ENCODE data around the gene GRXCR2. TPM values are rescaled to one million over a fixed set of nuclear protein-coding genes. Genes with fewer than 3 reads are reported as not detected.
"Not testable (repeated sequence)": the region's sequence is repeated elsewhere in the genome, so short reads cannot be mapped to it uniquely, and the experiment has no call there.

The GRXCR2 gene
- total RNA-seq, 1 donor = not detected

DNA sequence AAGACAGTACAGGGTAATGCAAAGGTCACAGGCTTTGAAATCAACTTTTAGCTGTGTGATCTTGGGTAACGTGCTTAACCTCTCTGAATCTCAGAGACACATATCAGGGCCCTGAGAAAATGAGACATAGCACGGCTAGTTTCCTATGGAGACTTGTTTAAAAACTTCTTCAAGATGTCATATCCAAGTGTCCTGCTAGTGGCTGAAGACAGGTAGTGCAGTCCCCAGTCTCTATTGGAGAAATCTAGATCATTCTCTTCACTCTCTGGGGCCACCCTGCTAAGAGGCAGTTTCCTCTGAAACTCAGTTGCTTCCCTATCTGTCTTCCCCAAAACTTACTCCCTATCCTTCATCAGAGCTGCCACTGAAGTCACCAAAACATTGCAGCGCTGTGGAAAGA, 30.3 kb upstream of the GRXCR2 start:
- peaks cover 31% of the 10 kb centered on the region for H3K4me1 ChIP-seq (ENCODE audit: insufficient read depth, low read length)
- TF ChIP-seq, protein P1, sequence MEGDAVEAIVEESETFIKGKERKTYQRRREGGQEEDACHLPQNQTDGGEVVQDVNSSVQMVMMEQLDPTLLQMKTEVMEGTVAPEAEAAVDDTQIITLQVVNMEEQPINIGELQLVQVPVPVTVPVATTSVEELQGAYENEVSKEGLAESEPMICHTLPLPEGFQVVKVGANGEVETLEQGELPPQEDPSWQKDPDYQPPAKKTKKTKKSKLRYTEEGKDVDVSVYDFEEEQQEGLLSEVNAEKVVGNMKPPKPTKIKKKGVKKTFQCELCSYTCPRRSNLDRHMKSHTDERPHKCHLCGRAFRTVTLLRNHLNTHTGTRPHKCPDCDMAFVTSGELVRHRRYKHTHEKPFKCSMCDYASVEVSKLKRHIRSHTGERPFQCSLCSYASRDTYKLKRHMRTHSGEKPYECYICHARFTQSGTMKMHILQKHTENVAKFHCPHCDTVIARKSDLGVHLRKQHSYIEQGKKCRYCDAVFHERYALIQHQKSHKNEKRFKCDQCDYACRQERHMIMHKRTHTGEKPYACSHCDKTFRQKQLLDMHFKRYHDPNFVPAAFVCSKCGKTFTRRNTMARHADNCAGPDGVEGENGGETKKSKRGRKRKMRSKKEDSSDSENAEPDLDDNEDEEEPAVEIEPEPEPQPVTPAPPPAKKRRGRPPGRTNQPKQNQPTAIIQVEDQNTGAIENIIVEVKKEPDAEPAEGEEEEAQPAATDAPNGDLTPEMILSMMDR (IDR thresholded peaks at IDR 0.05; ENCODE audit: extremely low read depth, low read depth, low read length) = peak; percentile 34
- DNase-seq (ENCODE audit: insufficient read length, low spot score, missing footprints) = no peak
- no peak overlapping the region for H2AFZ ChIP-seq (ENCODE audit: low read length)
- H3K4me3 ChIP-seq (ENCODE audit: insufficient read depth, low read length) = no peak overlapping the region
- no peaks in the 10 kb centered on the region for H3K79me2 ChIP-seq (ENCODE audit: insufficient read depth, low read length)
- no peaks in the 10 kb centered on the region for H3K9me3 ChIP-seq (ENCODE audit: low read depth, low read length)
- peak overlapping the region; percentile 43 for H3K27ac ChIP-seq (ENCODE audit: low read depth, low read length)
- H3K27me3 ChIP-seq (ENCODE audit: insufficient read depth, low read length) = no peaks in the 10 kb centered on the region
- H3K36me3 ChIP-seq (ENCODE audit: insufficient read depth, low read length) = no peaks in the 10 kb centered on the region
- no peaks in the 10 kb centered on the region for H4K20me1 ChIP-seq (ENCODE audit: insufficient read depth, low read length)
- H3K4me2 ChIP-seq (ENCODE audit: insufficient read depth, low read length) = no peak overlapping the region

DNA sequence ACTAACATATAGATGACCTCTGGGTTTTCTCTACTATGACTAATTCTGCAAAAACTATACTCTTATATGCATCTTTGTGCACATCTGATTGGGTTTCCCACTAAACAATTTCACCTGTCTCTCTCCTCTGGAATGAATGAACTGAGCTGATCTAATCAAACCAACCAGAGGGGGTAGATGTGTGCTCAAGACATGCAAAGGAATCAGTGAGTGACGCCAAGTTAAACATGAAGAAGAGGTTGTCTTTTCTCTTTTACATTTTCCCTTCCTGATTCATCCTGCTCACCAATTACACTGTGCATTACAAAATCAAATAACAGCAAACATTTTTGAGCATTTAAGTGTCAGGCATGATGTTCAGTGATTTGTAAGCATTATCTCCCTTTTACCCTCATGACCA, 29.6 kb upstream of the GRXCR2 start:
- Histone ChIP-seq H3K36me3 (ENCODE audit: insufficient read depth, low read length) (no peaks in the 10 kb centered on the region), H3K27me3 (ENCODE audit: insufficient read depth, low read length) (no peaks in the 10 kb centered on the region), H3K4me1 (ENCODE audit: insufficient read depth, low read length) (peaks cover 31% of the 10 kb centered on the region), H3K4me2 (ENCODE audit: insufficient read depth, low read length) (peak overlapping the region; percentile 29), H3K79me2 (ENCODE audit: insufficient read depth, low read length) (no peaks in the 10 kb centered on the region), H3K27ac (ENCODE audit: low read depth, low read length) (no peak overlapping the region), H4K20me1 (ENCODE audit: insufficient read depth, low read length) (no peaks in the 10 kb centered on the region), H3K4me3 (ENCODE audit: insufficient read depth, low read length) (no peak overlapping the region), H3K9me3 (ENCODE audit: low read depth, low read length) (no peaks in the 10 kb centered on the region), H2AFZ (ENCODE audit: low read length) (no peak overlapping the region)
- TF ChIP-seq, protein P1 (IDR thresholded peaks at IDR 0.05; ENCODE audit: extremely low read depth, low read depth, low read length) = no peak
- no peak for DNase-seq (ENCODE audit: insufficient read length, low spot score, missing footprints)

DNA sequence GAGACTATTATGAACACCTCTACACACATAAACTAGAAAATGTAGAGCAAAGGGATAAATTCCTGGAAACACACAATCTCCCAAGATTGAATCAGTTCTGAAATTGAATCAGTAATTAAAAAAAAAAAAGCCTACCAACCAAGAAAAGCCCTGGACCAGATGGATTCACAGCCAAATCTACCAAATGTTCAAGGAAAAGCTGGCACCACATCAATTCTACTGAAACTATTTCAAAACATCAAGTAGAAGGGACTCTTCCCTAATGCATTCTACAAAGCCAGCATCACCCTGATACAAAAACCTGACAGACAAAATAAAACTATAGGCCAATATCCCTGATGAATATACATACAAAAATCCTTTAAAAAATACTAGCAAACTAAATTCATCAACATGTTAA, 25.4 kb upstream of the GRXCR2 start:
- H3K27me3 ChIP-seq (ENCODE audit: insufficient read depth, low read length) = no peaks in the 10 kb centered on the region
- H3K27ac ChIP-seq (ENCODE audit: low read depth, low read length) = no peak overlapping the region
- H3K9me3 ChIP-seq (ENCODE audit: low read depth, low read length) = no peaks in the 10 kb centered on the region
- no peaks in the 10 kb centered on the region for H4K20me1 ChIP-seq (ENCODE audit: insufficient read depth, low read length)
- H3K4me3 ChIP-seq (ENCODE audit: insufficient read depth, low read length) = no peak overlapping the region
- peaks cover 11% of the 10 kb centered on the region for H3K4me1 ChIP-seq (ENCODE audit: insufficient read depth, low read length)
- H3K4me2 ChIP-seq (ENCODE audit: insufficient read depth, low read length) = no peak overlapping the region
- no peaks in the 10 kb centered on the region for H3K79me2 ChIP-seq (ENCODE audit: insufficient read depth, low read length)
- TF ChIP-seq, protein P1 (IDR thresholded peaks at IDR 0.05; ENCODE audit: extremely low read depth, low read depth, low read length) = no peak
- no peak overlapping the region for H2AFZ ChIP-seq (ENCODE audit: low read length)
- no peak for DNase-seq (ENCODE audit: insufficient read length, low spot score, missing footprints)
- H3K36me3 ChIP-seq (ENCODE audit: insufficient read depth, low read length) = no peaks in the 10 kb centered on the region

DNA sequence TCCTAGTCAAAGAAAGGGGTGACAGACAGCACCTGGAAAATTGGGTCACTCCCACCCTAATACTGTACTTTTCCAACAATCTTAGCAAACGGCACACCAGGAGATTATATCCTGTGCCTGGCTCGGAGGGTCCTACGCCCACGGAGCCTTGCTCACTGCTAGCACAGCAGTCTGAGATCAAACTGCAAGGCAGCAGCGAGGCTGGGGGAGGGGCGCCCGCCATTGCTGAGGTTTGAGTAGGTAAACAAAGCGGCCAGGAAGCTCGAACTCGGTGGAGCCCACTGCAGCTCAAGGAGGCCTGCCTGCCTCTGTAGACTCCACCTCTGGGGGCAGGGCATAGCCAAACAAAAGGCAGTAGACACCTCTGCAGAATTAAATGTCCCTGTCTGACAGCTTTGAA, 18.6 kb upstream of the GRXCR2 start:
- not testable (repeated sequence) for H4K20me1 ChIP-seq (ENCODE audit: insufficient read depth, low read length); H3K4me1 ChIP-seq (ENCODE audit: insufficient read depth, low read length); DNase-seq (ENCODE audit: insufficient read length, low spot score, missing footprints); H3K4me2 ChIP-seq (ENCODE audit: insufficient read depth, low read length); H3K36me3 ChIP-seq (ENCODE audit: insufficient read depth, low read length); H3K9me3 ChIP-seq (ENCODE audit: low read depth, low read length); H3K27me3 ChIP-seq (ENCODE audit: insufficient read depth, low read length); H2AFZ ChIP-seq (ENCODE audit: low read length); H3K79me2 ChIP-seq (ENCODE audit: insufficient read depth, low read length); H3K27ac ChIP-seq (ENCODE audit: low read depth, low read length); H3K4me3 ChIP-seq (ENCODE audit: insufficient read depth, low read length)

All from osteoblast (primary cell).